ENCODE results near the gene GRIK3. TPM values are rescaled to one million over a fixed set of nuclear protein-coding genes. Genes with fewer than 3 reads are reported as not detected.

GRIK3 gene
- total RNA-seq, 1 donor from 2014 or later: not detected

DNA sequence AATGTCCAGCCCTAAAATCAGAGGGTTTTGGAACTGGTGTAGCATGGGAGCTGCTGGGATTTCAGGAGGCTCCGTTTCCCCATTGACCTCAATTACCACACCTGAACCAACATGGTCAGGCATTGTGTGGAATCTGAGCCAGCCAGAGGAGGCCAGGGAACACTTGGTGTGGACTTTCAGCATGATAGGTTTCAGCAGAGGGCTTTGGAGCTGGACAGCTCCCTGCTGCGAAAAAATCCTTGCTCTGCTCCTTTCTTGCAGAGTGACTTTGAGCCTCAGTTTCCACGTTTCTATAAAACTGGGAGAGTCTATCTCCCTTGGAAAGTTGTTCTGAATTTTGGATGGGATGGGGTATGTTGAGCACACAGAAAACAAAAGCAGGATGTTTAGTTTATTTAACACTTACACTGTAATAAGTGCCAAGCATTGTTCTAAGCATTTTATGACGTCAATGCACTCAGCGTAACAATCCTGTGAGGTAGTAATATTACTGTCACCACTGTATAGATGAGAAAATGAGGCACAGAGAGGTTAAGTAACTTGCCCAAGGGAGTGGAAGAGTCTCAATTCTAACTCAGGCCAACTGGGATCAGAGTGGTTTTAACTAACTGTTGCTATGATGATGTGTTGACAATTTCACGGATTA, 168.0 kb downstream of the GRIK3 start:
- Mint-ChIP-seq H3K9me3 (ENCODE audit: unreplicated experiment) (no peaks in the 10 kb centered on the region), H3K27ac (ENCODE audit: unreplicated experiment) (no peak overlapping the region), H3K4me3 (ENCODE audit: unreplicated experiment) (no peak overlapping the region), H3K27me3 (ENCODE audit: unreplicated experiment) (no peaks in the 10 kb centered on the region), H3K36me3 (ENCODE audit: unreplicated experiment) (no peaks in the 10 kb centered on the region), H3K4me1 (ENCODE audit: unreplicated experiment) (no peaks in the 10 kb centered on the region)
- TF ChIP-seq, protein P1, sequence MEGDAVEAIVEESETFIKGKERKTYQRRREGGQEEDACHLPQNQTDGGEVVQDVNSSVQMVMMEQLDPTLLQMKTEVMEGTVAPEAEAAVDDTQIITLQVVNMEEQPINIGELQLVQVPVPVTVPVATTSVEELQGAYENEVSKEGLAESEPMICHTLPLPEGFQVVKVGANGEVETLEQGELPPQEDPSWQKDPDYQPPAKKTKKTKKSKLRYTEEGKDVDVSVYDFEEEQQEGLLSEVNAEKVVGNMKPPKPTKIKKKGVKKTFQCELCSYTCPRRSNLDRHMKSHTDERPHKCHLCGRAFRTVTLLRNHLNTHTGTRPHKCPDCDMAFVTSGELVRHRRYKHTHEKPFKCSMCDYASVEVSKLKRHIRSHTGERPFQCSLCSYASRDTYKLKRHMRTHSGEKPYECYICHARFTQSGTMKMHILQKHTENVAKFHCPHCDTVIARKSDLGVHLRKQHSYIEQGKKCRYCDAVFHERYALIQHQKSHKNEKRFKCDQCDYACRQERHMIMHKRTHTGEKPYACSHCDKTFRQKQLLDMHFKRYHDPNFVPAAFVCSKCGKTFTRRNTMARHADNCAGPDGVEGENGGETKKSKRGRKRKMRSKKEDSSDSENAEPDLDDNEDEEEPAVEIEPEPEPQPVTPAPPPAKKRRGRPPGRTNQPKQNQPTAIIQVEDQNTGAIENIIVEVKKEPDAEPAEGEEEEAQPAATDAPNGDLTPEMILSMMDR (IDR thresholded peaks at IDR 0.05): no peak
- no peak for DNase-seq (ENCODE audit: extremely low spot score, unreplicated experiment)

DNA sequence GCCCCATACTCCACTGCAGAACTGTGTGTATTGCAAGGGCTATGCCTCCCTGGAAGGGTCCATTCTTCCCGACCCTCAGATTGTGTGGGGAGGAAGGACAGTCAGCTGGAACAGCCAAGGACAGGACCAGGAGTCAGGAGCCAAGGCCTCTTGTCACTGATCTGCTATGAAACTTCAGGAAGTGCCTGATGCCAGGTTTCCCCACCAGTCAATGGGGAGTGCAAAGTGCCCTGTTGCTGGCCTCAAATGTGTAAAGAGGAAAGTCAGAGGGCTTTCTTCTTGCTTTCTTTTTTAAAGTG, 168.8 kb downstream of the GRIK3 start:
- Mint-ChIP-seq H3K4me3 (ENCODE audit: unreplicated experiment) (no peak overlapping the region), H3K4me1 (ENCODE audit: unreplicated experiment) (no peaks in the 10 kb centered on the region), H3K27me3 (ENCODE audit: unreplicated experiment) (no peaks in the 10 kb centered on the region), H3K9me3 (ENCODE audit: unreplicated experiment) (no peaks in the 10 kb centered on the region), H3K27ac (ENCODE audit: unreplicated experiment) (no peak overlapping the region), H3K36me3 (ENCODE audit: unreplicated experiment) (no peaks in the 10 kb centered on the region)
- no peak for DNase-seq (ENCODE audit: extremely low spot score, unreplicated experiment)
- TF ChIP-seq, protein P1 (IDR thresholded peaks at IDR 0.05): no peak

DNA sequence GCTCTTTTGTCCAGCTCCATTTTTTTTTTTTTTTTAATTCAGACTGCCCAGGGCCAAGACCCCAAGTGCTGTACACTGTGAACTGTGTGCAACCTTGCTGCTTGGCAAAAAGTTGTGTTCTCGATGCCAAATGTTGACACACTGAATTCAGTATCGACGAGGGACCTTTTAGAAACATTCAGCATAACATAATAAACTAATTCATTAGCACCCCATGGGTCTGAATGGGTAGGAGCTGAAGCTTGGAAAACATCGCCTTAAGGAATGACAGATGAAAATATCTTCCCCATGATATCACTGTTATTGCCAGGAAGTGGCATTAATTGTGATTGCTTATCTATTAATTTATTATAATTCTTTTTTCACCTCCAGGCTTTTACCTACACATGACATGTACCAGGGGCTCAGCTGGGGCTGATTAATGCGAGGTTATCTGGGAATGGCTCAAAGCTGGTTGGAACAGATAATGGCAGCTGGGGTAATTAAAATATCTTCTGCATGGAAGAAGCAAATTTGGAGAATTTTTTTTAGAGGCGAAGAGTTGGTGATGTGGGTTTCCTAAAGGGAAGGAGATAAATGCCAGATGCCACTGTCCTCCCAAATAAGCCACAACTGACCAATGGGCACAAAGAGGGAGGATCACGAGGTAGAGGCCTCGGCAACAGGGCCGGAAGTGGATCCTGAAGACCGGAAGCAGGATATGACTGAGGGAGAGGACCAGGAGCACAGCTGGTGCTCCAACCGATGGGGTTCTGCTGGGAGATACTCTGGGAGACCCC, 169.3 kb downstream of the GRIK3 start:
- Mint-ChIP-seq H3K4me1 (ENCODE audit: unreplicated experiment) (no peaks in the 10 kb centered on the region), H3K36me3 (ENCODE audit: unreplicated experiment) (no peaks in the 10 kb centered on the region), H3K27me3 (ENCODE audit: unreplicated experiment) (no peaks in the 10 kb centered on the region), H3K9me3 (ENCODE audit: unreplicated experiment) (no peaks in the 10 kb centered on the region), H3K4me3 (ENCODE audit: unreplicated experiment) (no peak overlapping the region), H3K27ac (ENCODE audit: unreplicated experiment) (no peak overlapping the region)
- no peak for DNase-seq (ENCODE audit: extremely low spot score, unreplicated experiment)
- TF ChIP-seq, protein P1 (IDR thresholded peaks at IDR 0.05): no peak

DNA sequence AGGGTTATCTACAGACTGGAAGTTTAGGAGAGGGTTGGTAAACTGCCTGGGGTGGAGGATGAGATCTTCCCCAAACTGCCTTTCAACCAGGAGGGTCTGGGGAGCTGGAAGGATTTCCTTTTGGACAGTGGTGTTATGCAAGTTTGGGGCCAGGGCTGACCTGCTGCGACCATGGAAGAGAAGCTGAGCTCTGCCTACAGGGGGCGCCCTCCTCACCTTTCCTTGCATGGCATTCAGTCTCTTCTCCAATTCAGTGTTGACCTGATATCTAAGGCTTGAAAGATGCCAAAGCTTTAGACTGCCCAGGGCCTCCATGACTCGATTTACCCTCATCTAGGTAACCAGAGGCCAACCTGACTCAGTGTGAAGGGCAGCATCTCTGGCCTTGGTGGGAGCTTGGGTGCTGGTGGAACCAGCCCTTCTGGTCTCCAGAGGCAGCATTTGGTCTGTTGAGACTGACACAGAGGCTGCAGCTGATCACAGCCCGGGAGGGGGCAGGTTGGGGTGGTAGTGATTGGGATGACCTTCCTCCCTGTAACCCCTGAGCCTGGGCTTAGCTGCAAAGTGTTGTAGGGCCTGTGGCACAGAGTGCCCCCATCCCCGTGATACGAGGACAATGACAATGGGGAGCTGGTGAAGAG, 170.0 kb downstream of the GRIK3 start:
- TF ChIP-seq, protein P1 (IDR thresholded peaks at IDR 0.05): peak; percentile 12
- Mint-ChIP-seq H3K4me1 (ENCODE audit: unreplicated experiment) (no peaks in the 10 kb centered on the region), H3K4me3 (ENCODE audit: unreplicated experiment) (no peak overlapping the region), H3K27me3 (ENCODE audit: unreplicated experiment) (no peaks in the 10 kb centered on the region), H3K27ac (ENCODE audit: unreplicated experiment) (no peak overlapping the region), H3K9me3 (ENCODE audit: unreplicated experiment) (no peaks in the 10 kb centered on the region), H3K36me3 (ENCODE audit: unreplicated experiment) (no peaks in the 10 kb centered on the region)
- no peak for DNase-seq (ENCODE audit: extremely low spot score, unreplicated experiment)

DNA sequence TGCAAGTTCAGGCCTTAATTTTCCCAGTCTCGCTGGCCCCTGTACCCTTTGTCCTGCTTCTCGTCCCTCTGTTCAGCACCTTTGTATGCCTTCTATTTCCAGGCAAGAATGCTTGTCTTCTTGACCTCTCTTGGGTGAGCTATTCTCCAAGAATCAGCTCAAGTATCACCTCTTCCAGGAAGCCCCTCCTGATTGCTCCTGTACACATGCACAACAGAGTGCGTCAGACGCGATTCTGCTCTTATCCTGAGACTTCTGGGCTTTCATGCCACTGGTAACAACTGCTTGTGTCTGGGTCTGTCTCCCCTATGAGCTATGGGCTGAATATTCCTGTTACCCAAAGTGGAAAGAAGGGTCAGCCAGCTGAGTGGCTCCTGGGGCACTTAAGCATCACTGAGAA, 170.8 kb downstream of the GRIK3 start:
- Mint-ChIP-seq H3K27ac (ENCODE audit: unreplicated experiment) (no peak overlapping the region), H3K36me3 (ENCODE audit: unreplicated experiment) (no peaks in the 10 kb centered on the region), H3K27me3 (ENCODE audit: unreplicated experiment) (no peaks in the 10 kb centered on the region), H3K4me3 (ENCODE audit: unreplicated experiment) (no peak overlapping the region), H3K9me3 (ENCODE audit: unreplicated experiment) (no peaks in the 10 kb centered on the region), H3K4me1 (ENCODE audit: unreplicated experiment) (no peaks in the 10 kb centered on the region)
- DNase-seq (ENCODE audit: extremely low spot score, unreplicated experiment): no peak
- TF ChIP-seq, protein P1 (IDR thresholded peaks at IDR 0.05): no peak
